K562 (cell line): ENCODE data around the gene CFL1. TPM values are rescaled to one million over a fixed set of nuclear protein-coding genes. Genes with fewer than 3 reads are reported as not detected.
A peak's percentile ranks its signal among the peaks of the same experiment; 100 is the strongest.

Experiments
- ATAC-seq: fragments of 200-7000 bp; cut with Tn5 transposase; 3 replicates; pipeline ENCODE4 v1.9.1; 2020; ENCODE audit warnings: moderate library complexity
- BruUV-seq: library from RNA; stranded (reverse); fragments of 400-500 nt; replicated peaks from 2 replicates; lab custom pipeline; 2021; lab: Mats Ljungman, UMichigan
- CTCF ChIA-PET: fragments of 300-600 bp; formaldehyde crosslinking; extraction: SDS; loops from one replicate; lab custom pipeline; 2021; ENCODE audit warnings: low intra/inter-chr PET ratio; lab: Yijun Ruan, JAX
- POLR2A ChIA-PET: fragments of 300-600, 350-650 bp; sonication (Branson Sonifier 250); formaldehyde crosslinking; extraction: SDS; loops from one replicate; lab custom pipeline; 2021; ENCODE audit warnings: antibody characterized with exemption, inconsistent platforms; lab: Yijun Ruan, JAX
- DNase-seq, 4 experiments: peaks; one replicate each; pipeline versions ENCODE4 v3.0.0 to v3.0.0-alpha.2; 2011 to 2018; ENCODE audit warnings: low spot score in 3 of 4, mixed read lengths in 3 of 4; ENCODE audit errors: extremely low read depth in 1 of 4
- FAIRE-seq: peaks from 2 replicates; lab custom pipeline; 2011; peaks lifted over from hg19 to GRCh38; lab: Jason Lieb, UNC
- H2AFZ ChIP-seq: 2 replicates; pipeline ENCODE4 v1.6.0; 2011; ENCODE audit warnings: low read depth, low read length, control low read depth, inconsistent platforms
- H3K27ac ChIP-seq: fragments of 200-600 bp; 3 replicates; pipeline ENCODE4 v1.8.0; 2011; ENCODE audit warnings: low read depth, mild to moderate bottlenecking, control low read depth, inconsistent platforms, low read length, moderate library complexity, mixed read lengths; ENCODE audit errors: extremely low read depth
- H3K27me3 ChIP-seq, 2 experiments: fragments of 300-600 bp in 1 of 2; 2 replicates in 1 of 2; 3 replicates in 1 of 2; pipeline versions ENCODE4 v1.6.0 to v1.8.0; 2011; ENCODE audit warnings: inconsistent platforms in 2 of 2, low read length in 2 of 2, mild to moderate bottlenecking in 1 of 2, mixed read lengths in 1 of 2, moderate library complexity in 1 of 2; ENCODE audit not compliant: control insufficient read depth in 2 of 2, insufficient read depth in 2 of 2
- H3K36me3 ChIP-seq: fragments of 300-600 bp; 3 replicates; pipeline ENCODE4 v1.8.0; 2011; ENCODE audit warnings: mild to moderate bottlenecking, low read length, inconsistent platforms; ENCODE audit not compliant: control insufficient read depth, insufficient read depth
- H3K4me1 ChIP-seq, 2 experiments: fragments of 200-600 bp in 1 of 2; replicated peaks in 1 of 2; 2 replicates in 1 of 2; 3 replicates in 1 of 2; pipeline versions ENCODE4 v1.5.1 to v1.8.0; 2011; ENCODE audit warnings: inconsistent platforms in 2 of 2, low read length in 2 of 2, mild to moderate bottlenecking in 1 of 2, mixed read lengths in 1 of 2, moderate library complexity in 1 of 2; ENCODE audit not compliant: control insufficient read depth in 2 of 2, insufficient read depth in 2 of 2
- H3K4me2 ChIP-seq: 2 replicates; pipeline ENCODE4 v1.6.1; 2011; ENCODE audit warnings: low read length, control low read depth, inconsistent platforms, mixed read lengths; ENCODE audit not compliant: insufficient read depth
- H3K4me3 ChIP-seq: fragments of 200-600 bp; sonication (generic), shearing (Covaris generic); 2 replicates; pipeline ENCODE4 v1.5.1; 2016; ENCODE audit warnings: control low read depth, inconsistent platforms
- H3K79me2 ChIP-seq: fragments of 200-600 bp; 3 replicates; pipeline ENCODE4 v1.8.0; 2011; ENCODE audit warnings: low read length, inconsistent platforms; ENCODE audit not compliant: control insufficient read depth, insufficient read depth
- H3K9ac ChIP-seq, 2 experiments: 2 replicates each; pipeline versions ENCODE4 v1.6.0 to v1.6.1; 2011; ENCODE audit warnings: low read depth in 2 of 2, low read length in 2 of 2, control low read depth in 1 of 2, inconsistent platforms in 1 of 2, mild to moderate bottlenecking in 1 of 2, mixed read lengths in 1 of 2; ENCODE audit not compliant: insufficient read depth in 1 of 2
- H3K9me1 ChIP-seq: one replicate; pipeline ENCODE4 v1.6.0; 2011; ENCODE audit warnings: inconsistent platforms, mild to moderate bottlenecking, low read length, moderate library complexity; ENCODE audit not compliant: control insufficient read depth, insufficient read depth
- H3K9me3 ChIP-seq: replicated peaks from 2 replicates; pipeline ENCODE4 v1.5.1; 2011; ENCODE audit warnings: low read depth, low read length, inconsistent platforms; ENCODE audit not compliant: control insufficient read depth, insufficient read depth
- H4K20me1 ChIP-seq: replicated peaks from 2 replicates; pipeline ENCODE4 v1.6.1; 2011; ENCODE audit warnings: low read length, inconsistent platforms, mixed read lengths; ENCODE audit not compliant: control insufficient read depth, insufficient read depth
- GABPB1 ChIP-seq: sonication (generic); formaldehyde crosslinking; IDR thresholded peaks from 2 replicates; pipeline ENCODE4 v1.8.0; 2022; ENCODE audit warnings: mild to moderate bottlenecking, missing genetic modification reagents
- POLR2G ChIP-seq: fragments of 200-400 bp; formaldehyde crosslinking; IDR thresholded peaks from 2 replicates; pipeline ENCODE4 v1.6.1; 2017; ENCODE audit warnings: low read depth, mild to moderate bottlenecking, antibody characterized with exemption, low read length, moderate library complexity
- RBFOX2 ChIP-seq: fragments of 200-400 bp; formaldehyde crosslinking; IDR thresholded peaks from 2 replicates; pipeline ENCODE4 v1.6.1; 2017; ENCODE audit warnings: low read depth, mild to moderate bottlenecking, low read length, moderate library complexity
- WGBS: fragments of 100-300 bp; shearing (Covaris generic); methylation state at CpG from one replicate; pipeline ENCODE4 v1.1.6; 2016; ENCODE audit warnings: low coverage, mixed read lengths; ENCODE audit not compliant: insufficient coverage; ENCODE audit errors: missing lambda C conversion rate; 5-methylcytosine and 5-hydroxymethylcytosine counted together
- in situ Hi-C: fragments of 300-500 bp; cut with MboI; formaldehyde crosslinking; loops from 4 replicates; pipeline ENCODE4 v1.15.0; 2018; ENCODE audit warnings: inconsistent platforms, mixed read lengths
- intact Hi-C: fragments of 100-400 bp; cut with micrococcal nuclease; formaldehyde crosslinking; loops from 2 replicates; pipeline ENCODE4 v1.14.2; 2022
- polyA plus RNA-seq, 8 experiments: library from polyadenylated mRNA; depleted of rRNA in 4 of 8; stranded (reverse) in 5 of 8; unstranded in 3 of 8; fragments of >200 nt; fragmentation: Nextera tagmentation in 2 of 8; fragmentation: Illumina TruSeq in 1 of 8; extraction: Ambion mirVana in 2 of 8; extraction: Trizol in 1 of 8; gene quantifications; 2 replicates each; pipeline versions ENCODE4 v1.2.1 to v1.2.3, GENCODE V29; 2011 to 2014; ENCODE audit warnings: inconsistent platforms in 1 of 8, missing spikeins in 1 of 8
- total RNA-seq, 7 experiments: library from RNA; depleted of rRNA in 6 of 7; stranded (reverse); fragments of >200 nt in 6 of 7; fragmentation: Illumina TruSeq in 2 of 7; extraction: Trizol in 2 of 7; gene quantifications; 2 replicates each; pipeline versions ENCODE4 v1.2.1 to v1.2.3, GENCODE V29; 2011 to 2021; ENCODE audit warnings: low replicate concordance in 1 of 7

Gene CFL1
- total and polyA plus RNA-seq, 9 of the 15 experiments (the other 6 are each of a cell fraction or from before 2014, with no cell fraction given), result 105 to 1,101 (median 859) TPM

DNA sequence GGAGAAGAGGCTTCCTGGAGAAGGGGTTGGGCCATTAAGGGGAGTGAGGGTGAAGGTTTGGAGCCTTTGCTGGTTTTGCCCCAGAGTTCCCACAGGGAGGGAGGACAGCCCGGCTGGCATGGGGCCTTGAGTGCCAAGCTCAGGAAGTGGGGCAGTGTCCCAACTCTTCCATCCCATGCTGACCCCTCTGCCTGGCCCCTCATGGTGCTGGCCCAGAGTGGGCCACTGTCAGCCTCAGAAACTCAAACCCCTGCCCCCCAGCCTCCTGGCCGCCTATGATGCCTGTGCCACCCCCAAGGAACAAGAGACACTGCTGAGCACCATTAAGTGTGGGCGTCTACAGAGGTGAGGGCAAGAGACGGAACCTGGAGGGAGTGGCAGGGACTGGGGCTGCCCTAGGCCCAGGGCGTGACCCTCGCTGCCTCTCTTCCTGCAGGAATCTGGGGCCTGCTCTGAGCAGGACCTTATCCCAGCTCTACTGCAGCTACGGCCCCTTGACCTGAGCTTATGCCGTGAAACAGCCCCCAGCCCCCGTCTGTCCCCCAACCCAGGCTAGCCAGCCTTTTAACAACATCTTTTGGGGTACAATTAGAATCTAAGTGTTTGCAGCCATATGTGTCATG, 7.7 kb upstream of the CFL1 start:
- in situ Hi-C loops, result no loop called here
- 97% methylated on average over 7 of the region's 9 CpGs for WGBS
- H3K9me1 ChIP-seq, result no peaks in the 10 kb centered on the region
- peak overlapping the region in 1 of 2 experiments; percentile 29; a peak in 1 of 4 replicates for H3K9ac ChIP-seq
- peaks cover 25 to 79% of the 10 kb centered on the region in 2 experiments for H3K4me1 ChIP-seq
- no peak overlapping the region for H2AFZ ChIP-seq
- no peaks in the 10 kb centered on the region for H3K27me3 ChIP-seq
- peaks cover 24% of the 10 kb centered on the region for H3K79me2 ChIP-seq
- no peaks in the 10 kb centered on the region for H4K20me1 ChIP-seq
- no peak overlapping the region for H3K4me2 ChIP-seq
- H3K27ac ChIP-seq, result no peak overlapping the region
- no peaks in the 10 kb centered on the region for H3K9me3 ChIP-seq
- POLR2A ChIA-PET, result interaction anchor here (0.5 to 8.2 kb wide), 4 partner anchors 8 to 1138 kb away, joined by 3 to 147 read pairs (median 5); partner anchors contain the start of genes CCDC85B, CTSW and FIBP
- TF ChIP-seq RBFOX2 (peak; percentile 68), POLR2G (peak; percentile 56; the same call in 1 of the 2 replicates), GABPB1 (CRISPR knock-in tag) (no peak)
- DNase-seq (no peak), FAIRE-seq (no peak), ATAC-seq (no peak)
- CTCF ChIA-PET, result no interaction called here
- H3K4me3 ChIP-seq, result no peak overlapping the region
- H3K36me3 ChIP-seq, result peaks cover 72% of the 10 kb centered on the region; the same call in 2 of the 3 replicates
- intact Hi-C loops, result no loop called here
- no TSS peak for BruUV-seq
